Hepatocyte (in vitro differentiated cells): Measurements from ENCODE around the gene CDC42SE2. TPM values are rescaled to one million over a fixed set of nuclear protein-coding genes. Genes with fewer than 3 reads are reported as not detected.
A peak's percentile ranks its signal among the peaks of the same experiment; 100 is the strongest.
"Not testable (repeated sequence)": the region's sequence is repeated elsewhere in the genome, so short reads cannot be mapped to it uniquely, and the experiment has no call there.

Source experiments
- DNase-seq: peaks from one replicate; pipeline ENCODE4 v3.0.0-alpha.2; 2016; ENCODE audit warnings: low spot score
- H2AFZ ChIP-seq: fragments of 200-600 bp; sonication (generic); 2 replicates; pipeline ENCODE4 v1.6.0; 2016; ENCODE audit warnings: antibody characterized with exemption, mild to moderate bottlenecking
- H3K27ac ChIP-seq: fragments of 200-600 bp; sonication (generic); 2 replicates; pipeline ENCODE4 v1.5.1; 2016; ENCODE audit warnings: mild to moderate bottlenecking
- H3K27me3 ChIP-seq: fragments of 200-600 bp; sonication (generic); 2 replicates; pipeline ENCODE4 v1.6.1; 2016
- H3K36me3 ChIP-seq: fragments of 200-600 bp; sonication (generic); replicated peaks from 2 replicates; pipeline ENCODE4 v1.5.1; 2016; ENCODE audit warnings: low read depth; ENCODE audit not compliant: insufficient read depth
- H3K4me1 ChIP-seq: fragments of 200-600 bp; sonication (generic); 2 replicates; pipeline ENCODE4 v1.5.1; 2016; ENCODE audit warnings: mild to moderate bottlenecking, moderate library complexity; ENCODE audit not compliant: insufficient read depth
- H3K4me2 ChIP-seq: fragments of 200-600 bp; sonication (generic); 2 replicates; pipeline ENCODE4 v1.6.0; 2016
- H3K4me3 ChIP-seq: fragments of 200-600 bp; sonication (generic); 2 replicates; pipeline ENCODE4 v1.5.1; 2016; ENCODE audit warnings: mild to moderate bottlenecking
- H3K79me2 ChIP-seq: fragments of 200-600 bp; sonication (generic); 2 replicates; pipeline ENCODE4 v1.6.0; 2017; ENCODE audit warnings: mild to moderate bottlenecking
- H3K9me2 ChIP-seq: fragments of 200-600 bp; sonication (generic); replicated peaks from 2 replicates; pipeline ENCODE4 v1.6.0; 2017; ENCODE audit warnings: mild to moderate bottlenecking; ENCODE audit not compliant: insufficient read depth
- H3K9me3 ChIP-seq: fragments of 200-600 bp; sonication (generic); 2 replicates; pipeline ENCODE4 v1.5.1; 2016; ENCODE audit warnings: low read depth, mild to moderate bottlenecking
- H4K20me1 ChIP-seq: fragments of 200-600 bp; sonication (generic); 2 replicates; pipeline ENCODE4 v1.6.0; 2016; ENCODE audit warnings: mild to moderate bottlenecking; ENCODE audit not compliant: insufficient read depth, poor library complexity, severe bottlenecking
- CTCF ChIP-seq: fragments of 200-600 bp; sonication (generic); IDR thresholded peaks from 2 replicates; pipeline ENCODE4 v1.5.1; 2016; ENCODE audit warnings: antibody characterized with exemption, mild to moderate bottlenecking; ENCODE audit not compliant: poor library complexity
- EZH2 ChIP-seq: fragments of 200-600 bp; sonication (generic); IDR thresholded peaks from 2 replicates; pipeline ENCODE4 v1.6.1; 2016; ENCODE audit warnings: antibody characterized with exemption, mild to moderate bottlenecking, borderline replicate concordance
- EZH2phosphoT487 ChIP-seq: fragments of 200-600 bp; sonication (generic); IDR thresholded peaks from one replicate; pipeline ENCODE4 v1.6.1; 2018; ENCODE audit warnings: antibody characterized with exemption, mild to moderate bottlenecking, low read depth, moderate library complexity; ENCODE audit not compliant: unreplicated experiment, severe bottlenecking
- WGBS: methylation state at CpG from one replicate; pipeline ENCODE4 v1.1.6; 2016; ENCODE audit warnings: low lambda C conversion rate; ENCODE audit errors: missing lambda C conversion rate; 5-methylcytosine and 5-hydroxymethylcytosine counted together
- polyA plus RNA-seq: library from polyadenylated mRNA; unstranded; fragments of >200 nt; fragmentation: Nextera tagmentation; extraction: Ambion mirVana; gene quantifications from 2 replicates; pipeline ENCODE4 v1.2.1, GENCODE V29; 2016
- total RNA-seq: library from RNA; depleted of rRNA; stranded (reverse); fragments of >200 nt; gene quantifications from 2 replicates; pipeline ENCODE4 v1.2.3, GENCODE V29; 2014

CDC42SE2 gene
- total and polyA plus RNA-seq, 2 experiments from 2014 or later: 27.2 to 51.5 TPM

GRCh38 chr5:131304414-131304813 lies 40.6 kb downstream of the CDC42SE2 start:
- WGBS: 92% methylated on average over 2 of the region's 2 CpGs
- Histone ChIP-seq H3K27me3 (no peaks in the 10 kb centered on the region), H3K4me3 (no peak overlapping the region), H4K20me1 (no peaks in the 10 kb centered on the region), H3K36me3 (no peaks in the 10 kb centered on the region), H3K9me3 (no peaks in the 10 kb centered on the region), H3K27ac (no peak overlapping the region), H3K4me2 (no peak overlapping the region), H3K79me2 (peaks cover 60% of the 10 kb centered on the region), H3K4me1 (peaks cover 8% of the 10 kb centered on the region), H3K9me2 (no peaks in the 10 kb centered on the region), H2AFZ (no peak overlapping the region)
- no peak for DNase-seq
- TF ChIP-seq EZH2phosphoT487 (no peak), EZH2 (no peak), CTCF (no peak)

- 98% methylated on average over 2 of the region's 2 CpGs for WGBS
- H3K9me3 ChIP-seq: no peaks in the 10 kb centered on the region
- peaks cover 52% of the 10 kb centered on the region for H3K79me2 ChIP-seq
- H3K9me2 ChIP-seq: no peaks in the 10 kb centered on the region
- no peak overlapping the region for H3K4me3 ChIP-seq
- TF ChIP-seq CTCF: no peak
- TF ChIP-seq EZH2: no peak
- no peak for TF ChIP-seq EZH2phosphoT487
- H2AFZ ChIP-seq: no peak overlapping the region
- no peaks in the 10 kb centered on the region for H4K20me1 ChIP-seq
- H3K27me3 ChIP-seq: no peaks in the 10 kb centered on the region
- no peak for DNase-seq
- H3K36me3 ChIP-seq: no peaks in the 10 kb centered on the region
- H3K27ac ChIP-seq: no peak overlapping the region
- peaks cover 8% of the 10 kb centered on the region for H3K4me1 ChIP-seq
- no peak overlapping the region for H3K4me2 ChIP-seq
These were observed 41.4 kb downstream of the CDC42SE2 start for GRCh38 chr5:131305138-131305689.

GRCh38 chr5:131305906-131306305 lies 42.1 kb downstream of the CDC42SE2 start:
- H3K4me2 ChIP-seq: peak overlapping the region; percentile 4
- H3K9me2 ChIP-seq: no peaks in the 10 kb centered on the region
- no peak overlapping the region for H3K4me3 ChIP-seq
- no peaks in the 10 kb centered on the region for H3K9me3 ChIP-seq
- no peaks in the 10 kb centered on the region for H3K36me3 ChIP-seq
- peaks cover 50% of the 10 kb centered on the region for H3K79me2 ChIP-seq
- peaks cover 8% of the 10 kb centered on the region for H3K4me1 ChIP-seq
- H3K27ac ChIP-seq: no peak overlapping the region
- 64% methylated on average over 2 of the region's 2 CpGs for WGBS
- no peak for DNase-seq
- TF ChIP-seq CTCF: no peak
- no peak for TF ChIP-seq EZH2
- TF ChIP-seq EZH2phosphoT487: no peak
- H4K20me1 ChIP-seq: no peaks in the 10 kb centered on the region
- no peak overlapping the region for H2AFZ ChIP-seq
- H3K27me3 ChIP-seq: no peaks in the 10 kb centered on the region

GRCh38 chr5:131312235-131312772 lies 48.5 kb downstream of the CDC42SE2 start:
- Histone ChIP-seq H3K4me2 (peak overlapping the region; percentile 74), H3K4me1 (peaks cover 12% of the 10 kb centered on the region), H3K27ac (peak overlapping the region; percentile 69), H3K79me2 (peaks cover 54% of the 10 kb centered on the region)
- not testable (repeated sequence) for H3K9me2 ChIP-seq, H3K9me3 ChIP-seq, H3K4me3 ChIP-seq, H4K20me1 ChIP-seq, H2AFZ ChIP-seq, DNase-seq, H3K27me3 ChIP-seq, H3K36me3 ChIP-seq
- 59% methylated on average over 16 of the region's 16 CpGs for WGBS
